GM21526 (cell line): Measurements from ENCODE around the gene ZNG1C.
"Not testable (repeated sequence)": the region's sequence is repeated elsewhere in the genome, so short reads cannot be mapped to it uniquely, and the experiment has no call there.

Source experiments
- ATAC-seq: cut with Tn5 transposase; IDR thresholded peaks from one replicate; pipeline ENCODE4 v1.9.1; 2021; ENCODE audit warnings: moderate library complexity; ENCODE audit not compliant: unreplicated experiment, low FRiP score

Gene ZNG1C

DNA sequence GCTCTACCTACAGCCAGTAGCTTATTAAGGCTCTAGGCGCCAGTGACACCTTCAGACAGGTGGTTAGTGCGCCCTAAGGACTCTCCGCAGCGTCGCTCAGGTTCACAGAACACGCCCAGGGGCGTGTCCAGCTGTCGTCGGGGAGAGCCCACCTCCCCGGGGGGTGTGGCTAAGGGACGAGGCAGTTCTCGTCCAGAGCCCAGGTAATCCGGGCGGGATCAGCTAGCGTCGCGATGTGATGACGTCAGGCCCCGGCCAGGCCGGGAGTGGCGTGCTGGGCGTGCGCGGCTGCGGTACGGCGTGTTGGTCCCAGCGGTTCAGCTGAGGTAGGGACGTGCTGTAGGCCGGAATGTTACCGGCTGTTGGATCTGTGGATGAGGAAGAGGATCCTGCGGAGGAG is at the start of gene ZNG1C:
Gene ZNG1C (plus strand): TSS at position 301 of the 400 bp plus-strand sequence. CDS start 49 bp downstream, at position 350.
- ATAC-seq, result not testable (repeated sequence)

DNA sequence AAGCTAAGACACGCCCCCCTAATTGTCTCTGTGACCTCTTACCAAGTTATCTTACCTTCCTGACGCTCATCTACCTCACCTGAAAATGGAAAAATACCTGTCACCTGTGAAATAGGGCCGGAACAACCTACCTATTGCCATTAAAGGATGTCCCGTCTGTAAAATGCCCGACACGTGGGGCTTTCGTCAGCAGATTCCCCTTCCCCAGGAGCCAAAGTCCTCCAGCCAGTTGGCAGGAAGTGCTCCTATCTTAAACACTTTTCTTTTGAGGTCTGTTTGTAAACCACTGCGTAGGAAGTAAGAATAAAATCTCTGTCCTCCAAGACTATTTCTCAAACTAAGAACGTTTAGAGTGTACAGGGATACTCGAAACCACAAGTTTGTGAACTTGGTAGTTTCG is 654 bp downstream of the ZNG1C start:
- ATAC-seq, result not testable (repeated sequence)

DNA sequence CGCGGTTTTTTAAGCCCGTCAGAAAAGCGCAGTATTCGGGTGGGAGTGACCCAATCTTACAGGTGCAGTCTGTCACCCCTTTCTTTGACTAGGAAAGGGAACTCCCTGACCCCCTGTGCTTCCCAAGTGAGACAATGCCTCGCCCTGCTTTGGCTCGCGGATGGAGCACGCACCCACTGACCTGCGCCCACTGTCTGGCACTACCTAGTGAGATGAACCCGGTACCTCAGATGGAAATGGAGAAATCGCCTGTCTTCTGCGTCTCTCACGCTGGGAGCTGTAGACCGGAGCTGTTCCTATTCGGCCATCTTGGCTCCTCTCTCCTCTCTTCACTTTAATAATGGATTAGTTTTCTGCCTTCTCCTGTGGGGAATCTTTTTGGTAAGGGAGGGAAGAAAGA is 39.3 kb downstream of the ZNG1C start:
- ATAC-seq, result not testable (repeated sequence)

DNA sequence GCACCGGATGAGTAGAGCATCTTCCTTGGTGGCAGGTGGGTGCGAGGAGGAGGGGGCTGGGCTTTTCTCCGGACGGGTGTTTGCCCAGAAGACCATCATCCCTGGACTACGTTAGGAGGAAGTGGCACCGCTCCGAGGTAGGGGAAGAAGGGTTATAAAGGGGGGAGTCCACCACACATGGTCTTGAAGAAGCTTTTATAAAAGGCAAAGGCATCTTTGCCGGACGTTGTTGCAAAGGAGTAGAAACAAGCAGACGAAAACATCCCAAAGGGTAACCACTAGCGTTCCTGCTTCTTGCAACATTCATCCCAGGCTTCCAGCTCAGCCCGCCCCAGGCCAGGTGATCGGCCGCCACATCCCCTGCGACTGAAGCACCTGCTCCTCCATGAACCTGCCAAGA is 60.8 kb downstream of the ZNG1C start, which contains the start of gene FOXD4L3:
Gene FOXD4L3 (plus strand): TSS at position 301 of the 400 bp plus-strand sequence. CDS start 85 bp downstream, at position 386.
- ATAC-seq, result not testable (repeated sequence)

- ATAC-seq, result not testable (repeated sequence)
These were observed 62.0 kb downstream of the ZNG1C start for GRCh38 chr9:68303771-68304170.

- ATAC-seq, result not testable (repeated sequence)
These were observed 62.4 kb downstream of the ZNG1C start for GRCh38 chr9:68304212-68304611.

- not testable (repeated sequence) for ATAC-seq
These were observed 63.0 kb downstream of the ZNG1C start for GRCh38 chr9:68304777-68305176.

- not testable (repeated sequence) for ATAC-seq
These were observed 64.0 kb downstream of the ZNG1C start for GRCh38 chr9:68305680-68306285.

DNA sequence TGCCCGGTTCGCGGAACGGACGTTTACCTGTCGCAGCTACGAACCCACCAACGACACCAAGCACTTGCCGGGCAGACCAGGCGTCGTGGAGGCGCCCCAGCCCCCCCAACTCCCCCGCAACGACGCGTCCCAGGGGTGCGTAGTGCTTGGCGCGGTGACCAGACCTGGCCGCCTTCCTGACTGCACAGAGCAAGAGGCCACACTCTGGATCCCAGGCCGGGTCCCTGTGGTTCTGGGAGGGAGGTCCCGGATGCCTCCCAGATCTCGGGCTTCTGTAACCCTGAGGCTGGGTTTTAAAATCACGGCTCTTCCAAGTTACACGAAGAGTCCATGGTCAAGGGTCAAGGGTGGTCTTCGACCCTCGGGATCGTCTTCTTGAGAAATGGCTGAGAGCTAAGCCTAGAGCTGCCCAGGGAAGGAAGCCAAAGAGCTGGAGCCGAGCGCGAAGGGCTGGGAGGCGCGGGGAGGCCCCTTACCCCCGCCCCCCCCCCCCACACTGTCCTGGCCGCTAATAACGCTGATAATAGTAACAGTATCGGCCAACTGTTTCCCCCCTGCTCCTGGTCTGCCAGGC is 64.7 kb downstream of the ZNG1C start:
- not testable (repeated sequence) for ATAC-seq

- not testable (repeated sequence) for ATAC-seq
These were observed 65.3 kb downstream of the ZNG1C start for GRCh38 chr9:68307127-68307526.

GRCh38 chr9:68307654-68308053 is 65.9 kb downstream of the ZNG1C start:
- ATAC-seq, result not testable (repeated sequence)

DNA sequence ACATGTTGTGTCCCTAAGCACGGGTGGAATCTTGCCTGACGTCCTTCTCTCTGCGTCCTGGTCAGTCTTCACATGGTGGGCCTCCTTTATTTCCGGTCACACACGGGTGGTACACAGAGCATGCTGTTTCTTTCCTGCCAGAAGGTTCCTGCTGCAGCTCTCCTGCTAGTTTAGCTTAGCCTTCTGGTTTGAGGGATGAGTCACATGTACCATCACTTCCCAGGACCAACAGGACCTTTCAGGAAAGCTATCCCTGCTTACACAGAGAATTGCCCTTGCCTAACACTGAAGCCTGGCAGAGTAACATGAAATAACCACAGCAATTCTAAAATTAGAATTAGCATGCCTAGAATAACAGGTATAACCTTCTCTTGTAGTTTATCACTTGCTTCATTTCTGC is 69.4 kb downstream of the ZNG1C start:
- ATAC-seq, result not testable (repeated sequence)

GRCh38 chr9:68318209-68318608 is 76.4 kb downstream of the ZNG1C start:
- not testable (repeated sequence) for ATAC-seq

GRCh38 chr9:68323749-68324148 is 82.0 kb downstream of the ZNG1C start:
- ATAC-seq, result not testable (repeated sequence)

DNA sequence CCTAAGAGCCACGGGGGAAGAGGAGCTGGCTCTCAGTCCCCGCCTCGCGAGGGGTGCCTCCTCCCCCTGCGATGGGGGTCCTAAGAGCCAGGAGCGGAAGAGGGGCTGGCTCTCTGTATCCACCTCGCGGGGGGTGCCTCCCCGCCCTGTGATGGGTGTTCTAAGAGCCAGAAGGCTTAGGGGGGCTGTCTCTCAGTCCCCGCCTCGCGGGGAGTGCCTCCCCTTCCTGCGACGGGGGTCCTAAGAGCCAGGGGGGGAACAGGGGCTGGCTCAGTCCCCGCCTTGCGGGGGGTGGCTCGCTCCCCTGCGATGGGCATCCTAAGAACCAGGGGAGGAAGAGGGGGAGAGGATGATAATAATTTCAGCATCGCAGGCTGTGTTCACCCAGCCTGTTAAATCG is 82.7 kb downstream of the ZNG1C start:
- ATAC-seq, result not testable (repeated sequence)

DNA sequence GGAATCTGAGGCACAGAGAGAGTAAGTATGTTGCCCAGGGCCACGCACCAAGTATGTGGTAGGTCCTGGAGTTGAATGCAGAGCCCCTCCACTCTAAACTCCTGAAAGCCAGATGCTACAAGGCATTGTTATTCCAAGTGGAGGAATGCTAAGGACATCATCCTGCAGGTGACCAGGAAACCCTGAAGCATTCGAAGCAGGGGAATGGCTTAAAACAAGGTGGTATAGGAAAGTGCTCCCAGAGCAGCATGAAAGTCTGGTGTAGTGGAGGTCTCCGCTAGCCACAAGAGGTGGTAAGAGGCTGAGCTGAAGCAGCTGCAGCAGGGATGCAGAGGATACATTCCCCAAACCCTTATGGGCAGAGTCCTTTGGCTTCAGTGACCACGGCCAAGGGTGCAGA is 87.3 kb downstream of the ZNG1C start:
- not testable (repeated sequence) for ATAC-seq

- not testable (repeated sequence) for ATAC-seq
These were observed 88.9 kb downstream of the ZNG1C start for GRCh38 chr9:68330531-68331173.

- ATAC-seq, result not testable (repeated sequence)
These were observed 90.3 kb downstream of the ZNG1C start for GRCh38 chr9:68332122-68332521.

DNA sequence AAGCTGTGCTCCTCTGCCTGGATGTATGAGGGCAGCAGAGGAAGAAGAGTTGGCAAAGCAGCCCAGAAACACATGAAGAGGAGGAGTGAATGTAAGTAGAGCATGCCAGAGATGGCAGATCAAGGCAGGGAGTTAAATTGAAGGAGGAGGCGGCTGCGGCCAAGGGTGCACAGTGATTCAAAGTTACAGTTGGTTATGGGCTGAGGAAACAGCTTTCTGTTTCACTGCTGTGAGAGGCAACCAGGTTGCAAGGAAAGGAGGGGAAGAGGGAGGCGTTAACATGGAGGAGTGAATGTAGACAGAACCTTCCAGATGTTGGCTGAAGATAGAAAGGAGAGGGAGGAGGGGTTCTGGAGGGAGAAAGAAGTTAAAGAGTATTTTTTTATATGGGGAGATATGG is 94.2 kb downstream of the ZNG1C start:
- ATAC-seq, result not testable (repeated sequence)

- not testable (repeated sequence) for ATAC-seq
These were observed 95.0 kb downstream of the ZNG1C start for GRCh38 chr9:68336639-68337339.

GRCh38 chr9:68338000-68338399 is 96.2 kb downstream of the ZNG1C start:
- ATAC-seq, result not testable (repeated sequence)
